GM21526 (cell line): ENCODE data around the gene CCDC192.
"Not testable (repeated sequence)": the region's sequence is repeated elsewhere in the genome, so short reads cannot be mapped to it uniquely, and the experiment has no call there.

Source experiments
- ATAC-seq: cut with Tn5 transposase; IDR thresholded peaks from one replicate; pipeline ENCODE4 v1.9.1; 2021; ENCODE audit warnings: moderate library complexity; ENCODE audit not compliant: unreplicated experiment, low FRiP score

Gene CCDC192

DNA sequence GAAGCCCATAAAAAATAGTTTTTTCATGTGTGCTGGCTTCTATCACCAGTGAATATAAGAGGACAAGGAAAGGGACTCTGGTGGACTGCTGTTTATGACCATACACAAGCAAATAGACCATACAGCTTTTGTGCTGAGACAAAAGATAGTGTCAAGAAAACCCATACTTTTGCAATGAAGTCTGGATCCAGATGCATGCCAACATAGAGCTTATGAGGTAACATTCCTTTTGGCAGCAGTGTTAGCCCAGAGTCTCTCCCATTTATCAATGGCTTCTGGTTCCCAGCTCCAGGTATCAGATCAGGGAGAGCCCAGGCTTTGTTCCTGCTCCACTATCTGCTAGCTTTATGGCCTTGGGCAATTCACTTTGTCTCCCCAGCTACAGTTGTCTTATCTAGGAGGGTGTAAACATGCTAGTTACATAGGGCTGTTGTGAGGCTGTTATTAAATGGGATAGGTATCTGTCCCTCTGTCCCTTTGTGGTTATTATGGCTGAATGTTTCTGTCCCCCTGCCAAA lies 55.6 kb downstream of the CCDC192 start:
- ATAC-seq: no peak

DNA sequence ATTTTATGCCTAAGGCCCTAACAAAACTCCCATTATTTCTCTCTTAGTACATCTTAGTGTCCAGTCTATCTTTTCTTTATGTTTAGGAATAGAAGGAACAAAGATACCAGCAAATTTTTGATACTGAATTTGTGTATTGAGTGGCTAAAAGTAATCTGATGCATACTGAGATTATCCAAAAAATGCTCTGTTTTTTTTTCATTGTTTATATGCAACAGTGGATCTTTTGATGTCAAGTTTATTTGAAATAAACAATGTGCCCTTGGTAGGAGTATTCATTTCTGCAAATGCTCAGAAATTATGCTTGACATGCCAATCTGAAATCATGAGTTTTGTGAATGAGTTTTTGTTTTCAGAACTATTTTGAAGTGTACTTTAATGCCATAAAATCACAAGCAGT lies 58.7 kb downstream of the CCDC192 start:
- no peak for ATAC-seq

DNA sequence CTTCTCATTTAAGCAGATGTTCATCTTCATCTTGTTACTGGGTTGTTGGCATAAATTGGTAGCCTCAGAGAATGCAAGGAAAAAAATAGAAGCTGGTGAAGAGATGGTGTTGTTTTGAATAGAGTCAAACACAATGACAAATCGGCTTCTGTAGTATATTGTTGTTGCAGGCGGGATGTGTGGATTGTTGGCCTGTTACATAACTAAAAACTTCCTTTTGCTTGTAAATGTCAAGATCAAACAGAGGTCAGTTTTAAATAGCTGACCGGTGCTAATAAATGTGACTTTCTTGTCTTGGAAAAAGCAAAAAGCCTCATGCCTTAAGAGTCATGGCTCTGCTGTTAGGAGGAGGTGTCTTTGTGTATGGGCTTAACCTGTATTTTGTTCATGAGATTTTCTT lies 59.2 kb downstream of the CCDC192 start:
- no peak for ATAC-seq

DNA sequence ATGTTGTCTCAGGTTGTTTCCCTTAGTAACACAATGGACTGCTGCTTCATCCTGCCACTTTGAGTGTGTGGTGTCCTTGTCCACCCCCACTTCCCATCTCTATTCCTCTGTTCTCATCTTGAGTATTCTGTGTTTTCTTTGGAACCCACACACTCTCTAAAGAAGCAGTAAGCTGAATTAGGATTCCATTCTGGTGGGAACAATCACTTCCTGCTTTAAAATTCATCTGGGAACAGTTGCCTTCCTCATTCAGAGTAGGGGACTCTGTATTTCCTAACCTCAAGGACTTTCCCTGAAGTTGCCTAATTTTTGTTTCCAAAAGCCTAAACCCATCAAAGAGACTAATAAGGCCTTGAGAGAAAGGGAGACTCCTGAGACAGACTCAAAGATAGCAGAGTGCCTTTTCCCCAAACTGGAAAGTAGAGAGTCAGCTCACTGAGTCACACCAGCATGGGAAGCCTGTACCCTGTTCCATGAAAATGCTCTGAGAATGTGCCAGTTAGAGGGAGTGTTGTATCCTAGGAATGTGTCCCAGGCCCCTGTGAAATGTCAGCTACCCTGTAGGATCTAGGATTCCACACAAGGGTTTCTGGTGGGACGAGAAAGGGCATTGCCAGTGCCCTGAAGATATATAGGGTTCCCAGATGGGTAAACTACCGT lies 63.6 kb downstream of the CCDC192 start:
- ATAC-seq: no peak

DNA sequence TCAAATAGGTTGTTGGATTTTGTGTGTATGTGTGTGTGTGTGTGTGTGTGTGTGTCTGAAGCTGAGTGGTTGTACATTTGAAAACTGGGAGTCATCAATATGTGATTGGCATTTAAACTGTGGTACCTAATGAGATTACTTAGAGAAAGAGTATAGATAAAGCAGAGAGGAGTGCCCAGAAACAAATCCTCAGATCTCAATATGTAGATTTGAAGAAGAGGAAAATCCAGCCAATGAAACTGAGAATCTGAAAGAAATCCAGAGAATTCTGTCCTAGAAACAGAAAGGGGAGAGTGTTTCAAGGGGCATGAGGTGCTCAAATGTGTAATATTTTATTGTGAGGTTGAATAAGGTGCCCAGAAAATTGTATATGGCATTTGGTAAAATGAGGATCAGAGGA lies 66.2 kb downstream of the CCDC192 start:
- no peak for ATAC-seq

DNA sequence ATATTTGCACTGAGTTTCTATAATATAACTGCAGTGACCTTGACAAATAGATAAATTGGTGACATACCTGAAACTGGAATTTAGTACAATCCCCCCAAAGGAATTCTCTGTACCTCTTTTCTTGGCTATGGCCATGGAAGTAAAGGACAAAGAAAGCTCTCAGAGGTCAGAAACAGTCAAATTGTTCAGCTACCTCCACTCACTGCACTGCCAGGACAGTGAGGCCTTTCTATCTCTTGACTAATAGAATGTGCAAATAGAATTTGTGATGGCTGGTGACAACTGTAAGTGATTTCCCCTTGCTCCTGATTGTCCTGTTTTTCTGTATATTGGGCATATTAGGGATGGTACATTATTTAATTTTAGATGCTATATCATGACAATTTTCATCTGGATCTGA lies 67.1 kb downstream of the CCDC192 start:
- no peak for ATAC-seq

DNA sequence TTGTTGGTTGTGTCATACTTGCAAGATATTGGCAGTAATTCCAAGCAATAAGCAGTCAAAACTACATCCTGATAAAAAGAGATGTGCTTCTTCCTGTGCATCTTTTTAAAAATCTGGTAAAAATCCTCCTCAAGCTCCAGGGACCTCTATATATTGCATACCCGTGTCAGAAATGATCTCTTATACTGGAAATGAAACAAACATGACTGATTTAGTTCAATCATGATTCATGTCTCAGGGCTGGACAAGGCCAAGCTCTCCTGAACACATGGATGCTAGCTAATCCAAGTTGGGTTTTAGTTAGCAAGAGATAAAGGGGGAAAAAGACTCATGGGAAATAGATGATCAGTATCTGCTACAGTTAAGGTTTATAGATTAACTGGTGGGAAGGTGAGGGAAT lies 69.3 kb downstream of the CCDC192 start:
- no peak for ATAC-seq

DNA sequence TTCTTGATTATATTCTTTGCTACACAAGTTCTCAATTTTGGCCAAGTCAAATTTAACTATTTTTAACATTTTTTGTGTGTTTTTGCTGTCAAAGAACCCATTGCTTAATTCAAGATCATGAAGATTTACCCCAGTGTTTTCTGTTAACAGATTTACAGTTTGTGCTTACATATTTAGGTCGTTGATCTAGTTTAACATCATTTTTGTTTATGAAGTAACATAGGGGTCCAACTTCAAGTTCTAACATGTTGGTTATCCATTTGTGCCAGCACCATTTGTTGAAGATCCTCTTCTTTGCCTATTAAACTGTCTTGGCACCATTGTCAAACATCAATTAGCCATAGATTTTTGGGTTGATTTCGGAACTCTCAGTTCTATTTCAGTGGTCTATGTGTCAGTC lies 71.0 kb downstream of the CCDC192 start:
- no peak for ATAC-seq

DNA sequence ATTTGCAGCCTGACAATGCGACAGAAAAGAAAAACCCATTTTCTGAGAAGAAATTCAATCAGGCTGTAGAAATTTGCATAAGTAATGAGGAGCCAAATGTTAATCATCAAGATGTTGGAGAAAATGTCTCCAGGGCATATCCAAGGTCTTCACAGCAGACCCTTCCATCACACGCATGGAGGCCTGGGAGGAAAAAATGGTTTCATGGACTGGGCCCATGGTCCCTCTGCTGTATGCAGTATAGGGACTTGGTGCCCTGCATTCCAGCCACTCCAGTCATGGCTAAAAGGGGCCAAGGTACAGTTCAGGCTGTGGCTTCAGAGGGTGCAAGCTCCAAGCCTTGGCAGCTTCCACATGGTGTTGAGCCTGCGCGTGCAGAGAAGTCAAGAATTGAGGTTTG lies 73.3 kb downstream of the CCDC192 start:
- no peak for ATAC-seq

DNA sequence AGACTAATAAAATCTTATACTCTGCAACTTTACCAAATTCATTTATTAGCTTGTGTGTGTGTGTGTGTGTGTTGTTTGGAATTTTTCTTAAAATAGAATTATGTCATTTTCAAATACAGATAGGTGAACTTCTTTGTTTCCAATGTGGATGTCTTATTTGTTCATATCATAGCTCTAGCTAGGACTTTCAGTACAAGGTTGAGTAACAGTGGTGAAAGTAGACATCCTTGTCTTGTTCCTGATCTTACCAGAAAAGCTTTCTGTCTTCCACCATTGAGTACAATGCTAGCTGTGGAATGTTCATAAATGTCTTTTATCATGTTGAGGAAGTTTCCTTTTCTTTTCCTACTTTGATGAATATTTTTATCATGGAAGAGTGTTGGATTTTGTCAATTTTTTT lies 74.8 kb downstream of the CCDC192 start:
- no peak for ATAC-seq

DNA sequence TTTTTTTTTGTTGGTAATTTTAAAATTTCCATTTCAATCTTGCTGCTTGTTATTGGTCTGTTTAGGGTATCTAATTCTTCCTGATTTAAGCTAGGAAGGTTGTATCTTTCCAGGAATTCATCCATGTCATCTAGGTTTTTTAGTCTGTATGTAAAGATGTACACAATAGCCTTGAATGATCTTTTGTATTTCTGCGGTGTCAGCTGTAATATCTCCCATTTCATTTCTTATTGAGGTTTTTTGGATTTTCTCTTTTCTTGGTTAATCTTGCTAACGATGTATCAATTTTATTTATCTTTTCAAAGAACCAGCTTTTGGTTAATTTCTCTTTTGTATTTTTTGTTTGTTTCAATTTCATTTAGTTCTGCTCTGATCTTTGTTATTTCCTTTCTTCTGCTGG lies 79.3 kb downstream of the CCDC192 start:
- ATAC-seq: not testable (repeated sequence)

DNA sequence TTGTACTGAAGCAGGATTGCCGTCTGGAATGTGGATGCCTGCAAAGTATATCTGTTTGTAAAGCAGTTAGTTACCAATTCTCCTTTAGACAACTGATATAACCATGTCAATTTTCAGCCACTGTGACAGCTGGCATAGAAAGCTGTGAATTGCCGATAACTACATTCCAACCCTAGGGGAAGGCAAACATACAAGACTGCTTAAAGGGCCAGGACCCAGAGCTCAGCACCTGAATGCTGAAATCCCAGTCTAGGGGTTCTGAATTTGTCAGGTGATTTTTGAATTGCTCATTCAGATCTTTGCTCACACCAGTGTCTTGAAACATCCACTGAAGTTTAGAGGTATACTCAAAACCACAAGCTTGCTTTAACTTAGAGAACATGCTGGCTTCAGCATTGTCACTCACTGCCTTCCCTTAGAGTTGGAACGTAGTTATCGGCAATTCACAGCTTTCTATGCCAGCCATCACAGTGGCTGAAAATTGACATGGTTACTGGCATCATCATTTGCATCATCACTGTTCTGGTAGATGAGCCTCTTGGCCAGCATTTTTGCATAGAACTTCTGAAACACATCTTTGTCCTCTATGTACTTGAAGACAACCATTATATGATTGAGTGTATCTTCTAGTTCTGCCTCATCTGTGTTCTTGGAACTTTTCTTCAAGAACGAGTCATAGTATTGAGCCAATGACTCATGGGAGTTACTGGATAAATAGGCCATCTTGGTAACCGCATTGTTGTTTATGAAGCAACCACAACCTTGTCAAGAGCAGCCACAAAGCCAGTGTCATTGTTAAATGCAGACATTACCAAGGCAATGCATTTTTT lies 82.1 kb downstream of the CCDC192 start:
- ATAC-seq: no peak

DNA sequence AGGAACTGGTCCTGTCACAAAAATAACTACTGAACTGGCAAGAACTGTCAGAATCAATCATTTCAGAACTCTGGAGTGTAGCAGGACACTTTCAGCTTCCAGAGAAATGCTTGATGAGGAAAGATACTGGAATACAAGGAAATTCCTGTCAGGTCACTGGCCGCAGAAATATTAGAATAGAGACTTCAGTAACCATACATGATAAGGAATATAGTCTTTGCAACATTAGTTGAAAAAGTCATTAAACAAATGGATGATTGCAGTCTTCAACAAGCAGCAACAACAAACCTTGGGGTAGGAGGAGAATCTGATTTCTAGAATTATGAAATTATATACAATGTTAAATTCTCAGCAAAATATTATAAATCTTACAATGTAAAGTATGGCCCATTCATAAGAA lies 88.2 kb downstream of the CCDC192 start:
- no peak for ATAC-seq

DNA sequence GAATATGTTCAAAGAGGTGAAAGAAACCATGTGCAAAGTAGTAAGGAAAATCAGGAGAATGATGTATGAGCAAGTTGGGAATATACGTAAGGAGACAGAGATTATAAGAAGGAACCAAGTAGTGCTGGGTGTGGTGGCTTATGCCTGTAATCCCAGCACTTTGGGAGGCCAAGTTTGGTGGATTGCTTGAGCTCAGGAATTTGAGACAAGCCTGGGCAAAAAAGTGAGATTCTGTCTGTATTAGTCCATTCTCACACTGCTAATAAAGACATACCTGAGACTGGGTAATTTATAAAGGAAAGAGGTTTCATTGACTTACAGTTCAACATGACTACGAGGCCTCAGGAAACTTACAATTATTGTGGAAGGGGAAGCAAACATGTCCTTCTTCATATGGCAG lies 88.7 kb downstream of the CCDC192 start:
- not testable (repeated sequence) for ATAC-seq

DNA sequence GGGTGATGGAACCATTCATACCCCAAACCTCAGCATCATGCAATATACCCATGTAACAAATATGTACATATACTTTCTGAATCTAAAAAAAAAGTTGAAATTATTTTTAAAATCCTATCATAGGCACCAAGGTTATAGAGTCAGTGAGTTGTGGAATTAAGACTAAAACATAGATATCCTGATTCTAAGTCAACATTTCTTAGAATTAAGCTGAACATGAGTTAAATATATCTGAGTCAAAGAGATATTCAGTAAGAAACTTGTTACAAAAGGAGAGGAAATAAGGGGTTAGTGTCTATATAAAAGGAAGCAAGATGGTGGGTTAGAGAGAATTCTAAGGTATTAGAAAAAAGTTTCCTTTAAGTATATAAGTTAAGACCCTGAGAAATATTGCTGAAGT lies 89.9 kb downstream of the CCDC192 start:
- no peak for ATAC-seq

DNA sequence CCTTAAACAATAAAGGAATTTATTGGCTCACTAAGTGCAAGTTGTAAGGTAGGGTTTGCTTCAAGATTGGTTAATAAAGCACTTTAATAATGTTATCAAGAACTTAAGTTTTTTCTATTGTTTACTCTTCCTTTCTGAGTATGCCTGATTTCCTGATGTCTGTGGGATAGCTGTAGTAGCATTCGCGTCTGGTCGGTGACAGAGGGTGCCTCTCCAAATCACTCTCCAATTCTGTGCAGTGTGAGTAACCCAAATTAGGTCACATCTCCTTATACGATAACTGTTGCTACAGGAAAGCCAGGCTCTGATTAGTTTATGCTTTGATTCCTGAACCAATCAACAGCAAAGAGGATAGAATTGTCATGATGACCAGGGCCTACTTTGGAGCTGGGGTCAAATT lies 90.7 kb downstream of the CCDC192 start:
- no peak for ATAC-seq

DNA sequence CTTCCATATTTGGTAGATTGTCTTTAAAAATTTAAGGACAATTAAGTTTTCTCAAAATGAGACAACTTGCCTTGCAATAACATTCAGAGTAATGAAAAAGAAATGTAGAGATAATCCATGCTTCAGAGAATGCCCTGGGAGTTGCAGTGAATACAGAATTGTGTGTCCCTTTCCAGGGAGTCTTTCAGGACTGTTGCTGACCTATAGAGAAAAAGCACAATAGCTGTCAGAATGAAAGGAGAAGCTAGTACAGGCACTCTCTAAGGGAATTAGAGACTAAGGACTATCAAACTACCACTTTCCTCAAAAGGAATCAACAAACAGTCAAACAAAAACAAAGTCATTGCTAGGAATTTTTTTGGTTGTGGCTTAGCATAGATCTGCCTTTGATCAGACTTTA lies 93.0 kb downstream of the CCDC192 start:
- ATAC-seq: no peak

DNA sequence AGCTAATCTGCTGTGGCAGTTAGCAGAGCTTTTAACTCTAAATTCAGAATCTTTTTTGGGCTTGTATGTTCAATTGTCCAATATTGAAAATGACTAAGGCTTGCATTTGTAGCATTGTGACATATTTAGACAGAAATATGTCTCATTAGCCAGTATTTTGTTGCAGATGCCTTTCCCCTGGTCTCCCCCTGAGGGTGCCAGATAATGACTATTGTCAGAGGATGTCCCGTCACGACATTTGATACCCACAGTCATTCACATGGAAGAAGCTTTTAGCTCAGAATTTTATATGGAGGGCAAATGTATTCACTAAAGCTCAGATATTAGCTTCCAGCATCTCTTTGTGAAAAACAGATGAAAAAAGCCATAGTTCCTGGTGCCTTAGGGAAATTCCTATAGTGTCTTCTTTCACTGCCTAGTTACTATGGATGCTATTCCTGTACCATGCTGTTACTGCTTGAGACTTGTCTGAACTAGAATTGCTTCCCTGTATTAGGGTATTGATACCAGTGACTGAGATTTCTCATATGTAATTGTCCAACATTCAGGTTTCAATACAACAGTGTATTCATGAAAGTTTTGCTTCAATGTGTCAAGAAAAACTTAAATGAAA lies 96.2 kb downstream of the CCDC192 start:
- ATAC-seq: no peak

DNA sequence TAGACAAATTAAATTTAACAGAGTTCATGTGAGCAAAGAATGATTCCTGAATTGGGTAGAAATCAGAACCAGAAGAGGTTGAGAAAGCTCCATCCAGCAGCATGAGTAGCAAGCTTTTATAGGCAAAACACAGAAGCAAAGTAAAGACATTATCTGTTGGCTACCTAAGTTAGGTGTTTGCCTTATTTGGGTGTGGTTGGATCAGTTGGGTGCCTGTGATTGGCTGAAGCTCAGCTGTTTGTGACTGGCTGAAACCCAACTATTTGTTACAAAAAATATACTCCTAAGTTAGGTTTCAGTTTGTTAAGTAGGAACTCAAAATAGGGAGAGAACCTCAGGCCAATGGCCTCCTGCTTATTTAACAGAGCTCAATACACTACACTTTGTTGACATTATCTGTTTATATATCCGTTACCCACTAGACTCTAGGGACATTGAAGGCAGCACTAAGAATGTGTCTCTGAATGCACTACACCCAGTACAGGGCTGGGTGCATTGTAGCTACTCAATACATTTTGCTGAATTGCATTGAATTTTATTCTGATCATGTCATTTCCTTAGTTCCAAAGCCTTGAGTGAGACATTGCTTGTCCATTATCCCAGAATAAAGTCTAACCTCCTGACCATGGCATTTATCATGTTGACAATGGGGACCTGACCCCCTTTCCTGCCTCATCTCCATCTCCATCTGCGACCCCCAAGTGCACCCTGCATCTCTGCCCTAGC lies 98.7 kb downstream of the CCDC192 start:
- ATAC-seq: no peak

DNA sequence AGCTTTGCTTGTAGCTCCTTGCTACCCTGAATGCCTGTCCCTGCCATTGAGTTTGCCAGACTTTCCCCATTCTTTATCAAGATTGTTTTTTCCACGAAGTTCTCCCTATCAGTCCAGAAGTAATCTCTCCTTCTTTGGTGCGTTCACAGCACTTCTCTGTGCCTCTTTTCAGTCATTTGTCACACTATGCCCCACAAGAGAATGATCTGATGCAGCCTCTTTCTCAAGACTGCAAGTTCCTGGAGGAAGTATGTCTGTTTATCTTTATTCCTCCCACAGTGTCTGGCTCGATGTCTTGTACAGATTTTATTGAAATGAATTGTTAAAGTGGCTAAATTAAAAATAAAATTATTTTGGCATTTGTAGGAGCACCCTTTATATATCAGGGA lies 99.3 kb downstream of the CCDC192 start:
- no peak for ATAC-seq

DNA sequence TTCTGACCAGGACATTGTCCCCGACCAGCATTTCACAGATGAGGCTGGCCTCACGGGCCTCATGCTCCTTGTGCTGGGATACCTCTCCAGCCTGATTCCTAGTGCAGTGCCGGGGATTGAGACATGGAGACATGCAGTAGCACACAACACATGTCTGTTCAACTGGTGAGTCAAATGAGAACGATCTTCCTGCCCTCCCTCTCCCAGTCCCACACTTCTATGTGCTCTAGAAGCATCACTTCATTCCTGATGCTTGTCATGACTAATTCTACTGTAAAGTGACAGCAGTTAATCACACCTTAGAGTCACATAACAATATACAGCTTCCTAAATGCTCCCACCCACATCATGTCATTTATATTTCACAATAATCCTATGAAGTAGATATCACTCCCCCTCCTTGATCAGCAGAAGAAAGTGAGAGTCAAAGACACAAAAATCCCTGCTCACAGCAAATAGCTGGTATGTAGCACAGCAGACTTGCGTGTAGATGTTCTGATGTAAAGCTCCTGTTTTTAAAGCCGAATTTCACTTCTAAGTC lies 101.8 kb downstream of the CCDC192 start:
- no peak for ATAC-seq
